EH (cell line): Measurements from ENCODE around the gene SULT1C3.

ENCODE experiments used
- DNase-seq: peaks from one replicate; pipeline ENCODE4 v3.0.0-alpha.2; 2015; ENCODE audit warnings: low read depth

Gene SULT1C3

GRCh38 chr2:108304975-108305374 is 65.2 kb downstream of the SULT1C3 start:
- DNase-seq, result no peak

- peak; percentile 31 for DNase-seq
Measured at GRCh38 chr2:108305901-108306300, 66.1 kb downstream of the SULT1C3 start.

- DNase-seq, result no peak
Measured at GRCh38 chr2:108309903-108310302, 70.1 kb downstream of the SULT1C3 start.
